ENCODE results near the gene PDXP.

PDXP gene

GRCh38 chr22:37621352-37621860 lies 37.1 kb upstream of the PDXP start:
- Histone ChIP-seq H3K27me3 (ENCODE audit: control insufficient read depth, insufficient read depth, low read length) (no peaks in the 10 kb centered on the region), H3K27ac (ENCODE audit: low read length) (no peak overlapping the region), H3K9ac (ENCODE audit: low read length) (no peak overlapping the region), H3K36me3 (ENCODE audit: control insufficient read depth, low read depth, low read length) (peaks cover 33% of the 10 kb centered on the region), H3K9me3 (ENCODE audit: control insufficient read depth, low read depth, low read length) (no peaks in the 10 kb centered on the region), H3K4me3 (ENCODE audit: low read length) (no peak overlapping the region), H3K4me1 (ENCODE audit: control insufficient read depth, low read depth, low read length) (peaks cover 4% of the 10 kb centered on the region)

GRCh38 chr22:37623075-37624016 lies 35.2 kb upstream of the PDXP start:
- Histone ChIP-seq H3K36me3 (ENCODE audit: control insufficient read depth, low read depth, low read length) (peaks cover 21% of the 10 kb centered on the region), H3K27me3 (ENCODE audit: control insufficient read depth, insufficient read depth, low read length) (no peaks in the 10 kb centered on the region), H3K27ac (ENCODE audit: low read length) (no peak overlapping the region), H3K4me1 (ENCODE audit: control insufficient read depth, low read depth, low read length) (peaks cover 4% of the 10 kb centered on the region), H3K9me3 (ENCODE audit: control insufficient read depth, low read depth, low read length) (no peaks in the 10 kb centered on the region), H3K9ac (ENCODE audit: low read length) (no peak overlapping the region), H3K4me3 (ENCODE audit: low read length) (no peak overlapping the region)

GRCh38 chr22:37624017-37624365 lies 34.5 kb upstream of the PDXP start:
- Histone ChIP-seq H3K9ac (ENCODE audit: low read length) (no peak overlapping the region), H3K4me3 (ENCODE audit: low read length) (no peak overlapping the region), H3K9me3 (ENCODE audit: control insufficient read depth, low read depth, low read length) (no peaks in the 10 kb centered on the region), H3K27ac (ENCODE audit: low read length) (no peak overlapping the region), H3K4me1 (ENCODE audit: control insufficient read depth, low read depth, low read length) (peaks cover 4% of the 10 kb centered on the region), H3K27me3 (ENCODE audit: control insufficient read depth, insufficient read depth, low read length) (no peaks in the 10 kb centered on the region), H3K36me3 (ENCODE audit: control insufficient read depth, low read depth, low read length) (peaks cover 16% of the 10 kb centered on the region)

GRCh38 chr22:37624876-37625275 lies 33.6 kb upstream of the PDXP start:
- Histone ChIP-seq H3K4me1 (ENCODE audit: control insufficient read depth, low read depth, low read length) (peaks cover 4% of the 10 kb centered on the region), H3K4me3 (ENCODE audit: low read length) (no peak overlapping the region), H3K27me3 (ENCODE audit: control insufficient read depth, insufficient read depth, low read length) (no peaks in the 10 kb centered on the region), H3K36me3 (ENCODE audit: control insufficient read depth, low read depth, low read length) (peaks cover 16% of the 10 kb centered on the region), H3K27ac (ENCODE audit: low read length) (no peak overlapping the region), H3K9me3 (ENCODE audit: control insufficient read depth, low read depth, low read length) (no peaks in the 10 kb centered on the region), H3K9ac (ENCODE audit: low read length) (no peak overlapping the region)

GRCh38 chr22:37625737-37626136 lies 32.8 kb upstream of the PDXP start:
- Histone ChIP-seq H3K4me1 (ENCODE audit: control insufficient read depth, low read depth, low read length) (peaks cover 4% of the 10 kb centered on the region), H3K27me3 (ENCODE audit: control insufficient read depth, insufficient read depth, low read length) (no peaks in the 10 kb centered on the region), H3K27ac (ENCODE audit: low read length) (no peak overlapping the region), H3K4me3 (ENCODE audit: low read length) (no peak overlapping the region), H3K9me3 (ENCODE audit: control insufficient read depth, low read depth, low read length) (no peaks in the 10 kb centered on the region), H3K36me3 (ENCODE audit: control insufficient read depth, low read depth, low read length) (peaks cover 9% of the 10 kb centered on the region), H3K9ac (ENCODE audit: low read length) (no peak overlapping the region)

- H3K4me1 ChIP-seq (ENCODE audit: control insufficient read depth, low read depth, low read length): peaks cover 4% of the 10 kb centered on the region
- H3K9ac ChIP-seq (ENCODE audit: low read length): no peak overlapping the region
- no peaks in the 10 kb centered on the region for H3K27me3 ChIP-seq (ENCODE audit: control insufficient read depth, insufficient read depth, low read length)
- H3K36me3 ChIP-seq (ENCODE audit: control insufficient read depth, low read depth, low read length): peaks cover 5% of the 10 kb centered on the region
- H3K27ac ChIP-seq (ENCODE audit: low read length): no peak overlapping the region
- H3K9me3 ChIP-seq (ENCODE audit: control insufficient read depth, low read depth, low read length): no peaks in the 10 kb centered on the region
- H3K4me3 ChIP-seq (ENCODE audit: low read length): no peak overlapping the region
Observed at GRCh38 chr22:37626144-37626543, 32.4 kb upstream of the PDXP start.

GRCh38 chr22:37626556-37627075 lies 31.9 kb upstream of the PDXP start:
- peaks cover under 1% of the 10 kb centered on the region for H3K36me3 ChIP-seq (ENCODE audit: control insufficient read depth, low read depth, low read length)
- no peak overlapping the region for H3K9ac ChIP-seq (ENCODE audit: low read length)
- no peak overlapping the region for H3K4me3 ChIP-seq (ENCODE audit: low read length)

GRCh38 chr22:37627121-37627520 lies 31.4 kb upstream of the PDXP start:
- H3K9me3 ChIP-seq (ENCODE audit: control insufficient read depth, low read depth, low read length): no peaks in the 10 kb centered on the region
- no peaks in the 10 kb centered on the region for H3K27me3 ChIP-seq (ENCODE audit: control insufficient read depth, insufficient read depth, low read length)
- peaks cover 4% of the 10 kb centered on the region for H3K4me1 ChIP-seq (ENCODE audit: control insufficient read depth, low read depth, low read length)
- no peaks in the 10 kb centered on the region for H3K36me3 ChIP-seq (ENCODE audit: control insufficient read depth, low read depth, low read length)
- H3K4me3 ChIP-seq (ENCODE audit: low read length): no peak overlapping the region
- no peak overlapping the region for H3K27ac ChIP-seq (ENCODE audit: low read length)
- no peak overlapping the region for H3K9ac ChIP-seq (ENCODE audit: low read length)

More at GRCh38 chr22:37626556-37627075, 31.9 kb upstream of the PDXP start:
- Histone ChIP-seq H3K27ac (ENCODE audit: low read length) (no peak overlapping the region), H3K4me1 (ENCODE audit: control insufficient read depth, low read depth, low read length) (peaks cover 4% of the 10 kb centered on the region), H3K9me3 (ENCODE audit: control insufficient read depth, low read depth, low read length) (no peaks in the 10 kb centered on the region), H3K27me3 (ENCODE audit: control insufficient read depth, insufficient read depth, low read length) (no peaks in the 10 kb centered on the region)

GRCh38 chr22:37627545-37627944 lies 31.0 kb upstream of the PDXP start:
- Histone ChIP-seq H3K9ac (ENCODE audit: low read length) (no peak overlapping the region), H3K4me1 (ENCODE audit: control insufficient read depth, low read depth, low read length) (peaks cover 4% of the 10 kb centered on the region), H3K36me3 (ENCODE audit: control insufficient read depth, low read depth, low read length) (no peaks in the 10 kb centered on the region)

GRCh38 chr22:37628830-37629229 lies 29.7 kb upstream of the PDXP start:
- no peak overlapping the region for H3K4me3 ChIP-seq (ENCODE audit: low read length)
- H3K9ac ChIP-seq (ENCODE audit: low read length): no peak overlapping the region
- peaks cover 12% of the 10 kb centered on the region for H3K4me1 ChIP-seq (ENCODE audit: control insufficient read depth, low read depth, low read length)
- H3K27me3 ChIP-seq (ENCODE audit: control insufficient read depth, insufficient read depth, low read length): no peaks in the 10 kb centered on the region
- no peak overlapping the region for H3K27ac ChIP-seq (ENCODE audit: low read length)
- no peaks in the 10 kb centered on the region for H3K9me3 ChIP-seq (ENCODE audit: control insufficient read depth, low read depth, low read length)
- no peaks in the 10 kb centered on the region for H3K36me3 ChIP-seq (ENCODE audit: control insufficient read depth, low read depth, low read length)

More at GRCh38 chr22:37627545-37627944, 31.0 kb upstream of the PDXP start:
- Histone ChIP-seq H3K27me3 (ENCODE audit: control insufficient read depth, insufficient read depth, low read length) (no peaks in the 10 kb centered on the region), H3K27ac (ENCODE audit: low read length) (no peak overlapping the region), H3K9me3 (ENCODE audit: control insufficient read depth, low read depth, low read length) (no peaks in the 10 kb centered on the region), H3K4me3 (ENCODE audit: low read length) (no peak overlapping the region)

- H3K9me3 ChIP-seq (ENCODE audit: control insufficient read depth, low read depth, low read length): no peaks in the 10 kb centered on the region
- peaks cover 16% of the 10 kb centered on the region for H3K4me1 ChIP-seq (ENCODE audit: control insufficient read depth, low read depth, low read length)
- H3K27me3 ChIP-seq (ENCODE audit: control insufficient read depth, insufficient read depth, low read length): no peaks in the 10 kb centered on the region
- no peak overlapping the region for H3K27ac ChIP-seq (ENCODE audit: low read length)
- H3K9ac ChIP-seq (ENCODE audit: low read length): no peak overlapping the region
- no peaks in the 10 kb centered on the region for H3K36me3 ChIP-seq (ENCODE audit: control insufficient read depth, low read depth, low read length)
- no peak overlapping the region for H3K4me3 ChIP-seq (ENCODE audit: low read length)
Observed at GRCh38 chr22:37629928-37630327, 28.6 kb upstream of the PDXP start.

All from iPS-18a (cell line).